ENCODE measurements around the gene ABCA8.

ABCA8 gene

DNA sequence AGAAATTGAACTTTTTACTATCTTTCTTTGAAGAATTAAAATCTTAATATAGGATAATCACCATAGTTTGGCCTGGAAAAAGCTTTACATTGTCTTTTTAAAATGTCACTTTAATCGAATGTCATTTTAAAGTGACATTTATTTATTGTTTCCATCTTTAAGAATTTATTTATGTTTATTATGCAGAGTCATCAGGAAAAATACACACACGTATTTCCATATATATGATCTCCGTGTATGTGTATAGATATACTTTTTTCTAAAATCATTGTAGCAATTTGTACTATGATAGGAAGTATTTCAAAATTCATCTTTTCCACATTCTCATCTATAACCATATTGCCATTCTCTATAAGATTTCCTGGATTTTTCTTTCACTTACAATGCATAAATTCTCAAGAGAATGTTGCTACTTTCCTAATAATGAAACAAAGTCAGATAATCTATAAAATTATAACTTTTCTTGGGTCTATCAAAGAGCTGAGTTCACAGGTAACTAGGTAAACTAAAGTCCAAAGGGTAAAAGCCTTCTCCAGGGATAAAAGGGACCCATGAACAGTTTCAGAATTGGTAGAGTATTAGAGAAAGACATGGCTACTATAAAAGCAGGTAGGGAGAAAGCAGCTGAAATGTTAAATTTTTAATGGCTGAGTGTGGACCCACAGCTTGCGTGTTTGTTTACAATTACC is 11.9 kb downstream of the ABCA8 start:
- no peak for DNase-seq

DNA sequence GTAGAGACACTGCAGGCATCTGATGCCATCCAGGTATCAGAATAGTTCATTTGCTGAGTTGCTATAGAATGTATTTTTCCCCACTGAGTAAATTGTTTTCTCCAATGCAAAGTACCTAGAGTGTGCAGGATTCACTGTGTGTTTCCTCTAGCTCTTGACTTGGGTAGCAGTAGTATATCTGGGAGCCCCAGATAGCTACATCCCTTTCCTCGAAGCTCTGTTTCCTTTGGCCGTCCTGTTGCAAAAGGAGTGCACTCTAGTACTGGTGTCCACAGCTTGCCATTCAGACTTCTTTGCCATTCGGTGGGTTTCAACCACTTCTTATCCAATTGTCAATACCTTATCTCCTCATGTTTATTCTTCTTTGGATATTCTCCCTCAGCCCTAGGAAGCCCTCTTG is 12.8 kb downstream of the ABCA8 start:
- DNase-seq, result no peak

DNA sequence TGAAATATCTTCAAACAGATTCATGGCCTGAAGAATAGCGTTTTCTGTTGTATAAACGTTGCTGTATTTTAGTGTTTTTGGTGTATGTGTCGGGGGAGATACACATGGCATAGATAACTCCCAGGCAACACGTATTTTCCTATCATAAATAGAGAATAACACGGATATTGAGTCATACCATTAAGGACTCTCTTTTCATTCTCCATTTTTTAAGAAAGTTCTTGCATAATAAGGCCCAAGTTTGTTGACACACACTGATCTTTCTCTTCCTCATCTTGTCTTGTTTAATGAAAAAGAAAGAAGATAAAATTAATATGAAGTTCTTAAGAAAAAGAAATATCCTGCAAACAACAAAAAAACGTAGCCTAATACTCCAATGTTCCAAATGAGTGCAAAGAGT is 13.4 kb downstream of the ABCA8 start:
- DNase-seq, result no peak

DNA sequence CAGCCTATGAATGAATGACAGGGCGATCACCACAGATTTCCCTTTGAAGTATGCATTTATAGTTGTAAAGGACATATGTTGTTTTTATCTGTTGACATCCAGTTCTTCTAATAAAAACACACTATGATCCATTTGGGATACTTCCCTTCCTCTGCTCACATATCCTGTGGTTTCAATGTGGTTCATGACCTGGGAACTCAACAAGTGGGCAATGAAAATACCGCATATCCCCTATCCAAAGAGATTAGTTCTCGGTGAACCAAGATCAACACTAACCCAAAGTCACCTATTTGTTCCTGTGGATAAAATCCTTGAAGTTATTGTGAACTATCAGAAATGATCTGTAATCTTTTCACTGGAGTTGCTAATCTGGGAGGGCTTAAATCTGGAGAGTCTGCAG is 16.0 kb downstream of the ABCA8 start:
- DNase-seq, result no peak

DNA sequence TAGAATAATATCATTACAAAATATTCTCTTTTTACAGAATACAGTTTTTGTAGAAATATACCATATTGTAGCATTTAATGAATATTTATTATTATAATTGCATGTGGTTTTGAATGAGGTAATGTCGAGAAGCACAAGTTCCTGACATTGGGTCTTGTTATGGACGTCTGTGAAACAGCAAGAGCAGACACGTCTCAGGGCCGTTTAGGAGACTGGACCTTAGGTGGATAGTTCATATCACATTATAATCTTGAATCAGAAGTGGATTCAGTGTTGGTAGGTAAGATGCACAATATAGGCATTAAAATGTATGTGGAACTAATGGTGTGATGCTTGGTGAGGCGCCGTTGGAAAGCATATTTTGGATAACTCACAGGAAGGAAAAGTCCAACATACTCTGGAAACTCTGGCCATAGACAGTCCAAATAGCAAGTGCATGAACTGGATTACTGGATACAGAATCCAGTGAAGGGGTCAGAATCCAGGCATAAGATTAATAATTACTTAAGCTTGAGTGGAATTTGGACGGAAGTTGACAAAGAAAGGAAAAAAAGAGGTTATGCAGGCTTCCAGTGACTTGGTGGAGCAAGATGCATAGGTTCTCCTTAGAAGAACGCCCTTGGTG is 17.2 kb downstream of the ABCA8 start:
- no peak for DNase-seq

DNA sequence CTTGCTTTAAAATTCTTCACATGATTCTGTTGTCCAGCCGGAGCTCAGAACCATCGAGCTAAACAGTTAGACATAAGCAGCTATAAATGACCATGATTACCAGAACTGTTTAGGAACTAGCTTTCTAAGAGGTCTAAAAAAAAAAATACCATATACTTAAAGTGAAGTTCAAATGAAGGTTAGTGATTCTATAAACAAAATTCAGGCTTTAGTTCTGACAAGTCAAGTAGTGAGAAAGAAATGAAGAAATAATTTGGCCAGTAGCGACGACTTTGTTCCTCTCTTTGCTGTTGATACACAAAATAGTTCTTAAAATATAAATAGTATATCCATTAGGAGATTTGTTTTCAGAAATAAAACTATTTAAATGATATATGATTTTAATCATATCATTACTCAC is 27.7 kb downstream of the ABCA8 start:
- DNase-seq, result no peak

DNA sequence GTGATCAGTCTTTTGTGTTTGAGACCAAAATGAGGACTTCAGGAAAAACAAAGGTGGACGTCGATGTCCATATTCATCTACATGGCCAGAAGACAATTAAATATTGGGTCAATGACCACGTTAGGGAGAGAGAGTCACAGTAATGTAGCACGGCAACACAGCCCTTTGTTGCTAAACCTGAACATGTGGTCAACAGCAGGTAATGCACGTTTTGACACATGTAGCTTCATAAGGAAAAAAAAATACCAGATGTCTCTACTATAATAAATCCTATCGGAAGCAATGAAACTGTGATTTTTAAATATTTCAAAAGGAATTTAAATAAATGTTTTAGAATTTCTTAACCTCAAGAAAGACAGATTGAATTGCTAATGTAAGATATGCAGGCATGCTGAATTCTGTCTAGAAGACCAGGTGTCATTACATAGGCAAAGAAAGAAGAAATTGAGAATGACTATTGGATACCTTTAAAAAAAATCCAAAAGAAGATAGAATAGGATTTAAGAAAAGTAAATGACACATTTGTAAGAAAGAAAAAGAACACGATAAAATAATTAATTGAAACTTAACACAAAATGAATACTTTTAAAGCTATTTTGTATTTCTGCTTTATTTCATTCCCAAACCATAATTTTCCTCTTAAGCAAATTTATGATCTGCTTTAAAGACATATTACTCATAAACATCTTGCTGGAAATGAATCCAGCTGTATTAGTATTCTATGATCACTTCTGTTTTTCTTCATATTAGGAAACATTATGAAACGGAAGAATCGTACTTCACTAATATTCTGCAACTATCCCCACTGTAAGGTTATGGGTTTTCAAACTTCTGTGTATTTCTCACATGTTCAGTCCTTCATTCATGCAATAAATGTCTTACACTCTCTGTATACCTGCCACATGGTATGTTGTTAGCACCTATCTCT is 30.1 kb downstream of the ABCA8 start:
- DNase-seq, result no peak

DNA sequence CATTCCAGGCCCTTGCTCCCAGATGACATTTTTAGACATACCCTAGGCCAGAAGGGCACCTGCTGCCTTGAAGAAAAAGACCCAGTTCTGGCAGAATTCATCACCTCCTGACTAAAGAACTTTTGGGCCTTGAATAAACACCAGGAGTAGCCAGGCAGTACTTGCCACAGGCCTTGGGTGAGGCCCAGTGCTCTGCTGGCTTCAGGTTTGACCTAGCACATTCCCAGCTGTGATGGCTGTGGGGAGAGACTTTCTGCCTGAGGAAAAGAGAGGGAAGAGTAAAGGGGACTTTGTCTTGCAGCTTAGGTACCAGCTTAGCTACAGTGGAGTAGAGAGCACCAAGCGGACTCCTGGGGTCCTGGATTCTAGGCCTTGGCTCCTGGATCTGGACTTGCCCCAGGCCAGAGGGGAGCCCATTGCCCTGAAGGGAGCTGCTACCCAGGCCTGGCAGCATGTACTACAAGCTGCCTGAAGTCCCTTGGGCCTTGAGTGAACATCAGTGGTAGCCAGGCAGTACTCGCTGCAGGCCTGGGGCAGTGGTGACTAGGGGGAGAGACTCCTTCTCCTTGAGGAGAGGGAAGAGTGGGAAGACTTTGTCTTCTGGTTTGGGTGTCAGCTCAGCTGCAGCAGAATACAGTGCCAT is 44.3 kb downstream of the ABCA8 start:
- no peak for DNase-seq

DNA sequence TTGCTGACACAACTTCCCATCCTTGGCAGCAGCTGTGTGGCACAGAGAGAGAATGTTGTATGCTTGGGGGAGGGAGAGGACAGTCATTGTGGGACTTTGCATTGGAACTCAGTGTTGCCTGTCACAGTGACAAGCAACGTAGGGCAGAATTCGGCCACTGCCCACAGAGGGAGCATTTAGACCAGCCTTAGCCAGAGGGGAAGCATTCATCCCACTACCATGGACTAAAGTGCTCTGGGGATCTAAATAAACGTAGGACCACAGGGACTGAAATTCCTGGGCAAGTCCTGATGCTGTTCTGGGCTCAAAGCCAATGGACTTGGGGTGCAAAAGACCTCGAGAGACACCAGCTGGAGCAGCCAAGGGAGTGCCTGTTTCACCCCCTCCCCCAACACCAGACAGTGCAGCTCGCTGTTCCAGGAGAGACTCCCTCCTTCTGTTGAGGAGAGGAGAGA is 44.9 kb downstream of the ABCA8 start:
- no peak for DNase-seq

DNA sequence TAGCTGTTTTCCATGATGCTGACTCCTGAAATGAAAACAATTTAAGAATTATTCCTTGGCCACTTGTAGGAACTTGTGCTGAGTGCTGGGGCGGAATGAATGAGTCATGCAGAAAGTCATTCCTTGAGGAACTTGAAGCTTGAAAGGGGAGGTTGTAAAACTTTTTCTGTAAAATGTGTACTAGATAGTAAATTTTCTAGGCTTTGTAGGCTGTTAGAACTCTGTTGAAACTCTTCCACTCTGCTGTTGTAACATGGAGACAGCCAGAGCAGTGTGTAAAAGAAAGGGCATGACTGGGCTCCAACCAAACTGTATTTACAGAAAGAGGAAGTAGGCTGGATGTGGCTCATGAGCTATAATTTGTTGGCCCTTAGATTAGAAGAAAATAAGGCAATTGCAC is 46.1 kb downstream of the ABCA8 start:
- DNase-seq, result no peak

DNA sequence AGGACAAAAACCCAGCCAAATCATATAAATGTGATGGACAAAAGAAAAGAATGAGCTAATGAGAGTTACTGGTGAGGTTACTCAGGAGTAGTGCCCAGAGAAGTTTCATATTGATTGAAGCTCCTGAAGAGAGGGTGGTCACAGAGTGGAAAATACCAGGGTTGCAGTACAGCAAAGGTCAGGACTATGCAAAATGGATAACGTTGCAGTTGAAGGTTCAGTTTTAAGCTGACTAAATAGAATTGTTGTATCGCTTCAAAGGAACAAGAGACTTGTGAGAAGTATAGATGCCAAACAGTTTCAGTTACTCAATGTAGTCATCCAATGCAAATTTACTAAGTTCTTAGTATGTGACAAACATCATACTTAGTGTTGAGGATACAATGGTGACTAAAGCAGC is 47.1 kb downstream of the ABCA8 start:
- DNase-seq, result no peak

DNA sequence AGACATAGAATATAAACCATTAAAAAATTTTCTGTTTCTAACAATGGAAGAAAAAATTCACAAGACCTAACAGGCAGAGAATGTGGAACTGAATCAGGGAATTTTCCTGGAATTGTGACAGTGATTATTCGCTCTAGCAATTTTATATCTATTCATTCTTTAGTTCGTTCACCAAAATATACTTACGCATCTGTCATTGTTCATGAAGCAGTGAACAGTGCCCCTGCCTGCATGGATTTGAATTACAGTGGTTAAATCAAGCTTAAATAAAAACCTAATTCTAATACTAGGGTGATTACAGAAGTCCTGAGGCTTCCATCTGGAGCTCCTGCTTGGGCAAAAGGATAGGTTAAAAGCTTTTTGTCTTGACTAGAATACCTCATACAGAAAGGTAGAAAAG is 48.6 kb downstream of the ABCA8 start:
- no peak for DNase-seq

DNA sequence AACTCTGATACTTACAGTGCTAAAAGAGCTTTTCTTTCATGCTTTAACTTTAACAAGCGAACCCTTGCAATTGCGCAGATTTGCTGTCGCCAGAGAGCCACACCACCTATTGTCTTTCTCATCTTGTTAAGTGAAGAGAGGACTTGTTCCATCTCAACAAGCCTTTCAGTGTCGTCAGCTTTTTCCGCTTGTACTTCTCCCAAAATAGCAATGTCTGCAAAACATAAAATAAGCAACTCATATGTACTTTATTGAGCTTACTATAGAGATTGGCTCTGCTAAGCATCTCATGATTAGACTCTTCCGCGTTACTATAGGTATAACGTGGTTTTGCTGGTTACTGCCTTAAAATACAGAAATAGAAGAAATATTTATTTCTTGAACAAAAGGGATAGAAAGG is 51.9 kb downstream of the ABCA8 start:
- DNase-seq, result no peak

DNA sequence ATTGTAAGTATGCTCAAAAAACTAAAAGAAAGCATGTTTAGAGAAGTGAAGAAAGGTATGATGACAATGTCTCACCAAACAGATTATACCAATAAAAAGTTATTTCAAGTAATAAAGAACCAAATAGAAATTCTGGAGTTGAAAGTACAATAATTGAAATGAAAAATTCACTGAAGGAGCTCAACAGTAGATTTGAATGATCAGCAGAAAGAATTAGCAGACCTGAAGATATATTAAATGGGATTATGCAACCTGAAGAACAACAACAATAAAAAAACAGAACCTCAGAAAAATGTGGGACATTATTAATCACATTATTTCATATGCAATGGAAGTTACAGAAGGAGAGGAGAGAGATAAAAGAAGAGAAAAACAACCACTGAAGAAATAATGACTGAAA is 57.6 kb downstream of the ABCA8 start:
- DNase-seq, result no peak

DNA sequence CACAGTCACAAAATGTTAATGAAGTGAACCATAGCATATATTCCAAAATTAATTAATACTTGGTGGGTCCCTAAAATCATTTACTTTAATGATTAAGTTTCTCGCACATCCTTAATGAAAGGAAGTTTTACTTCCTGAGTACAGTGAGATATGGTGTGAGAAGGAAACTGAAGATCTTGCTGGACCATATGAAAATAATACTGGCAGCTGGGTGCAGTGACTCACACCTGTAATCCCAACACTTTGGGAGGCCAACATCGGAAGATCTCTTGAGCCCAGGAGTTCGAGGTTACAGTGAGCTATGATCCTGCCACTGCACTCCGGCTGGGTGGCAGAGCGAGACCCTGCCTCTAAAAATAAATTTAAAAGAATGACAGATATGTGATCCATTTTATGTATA is 62.5 kb downstream of the ABCA8 start:
- DNase-seq, result no peak

DNA sequence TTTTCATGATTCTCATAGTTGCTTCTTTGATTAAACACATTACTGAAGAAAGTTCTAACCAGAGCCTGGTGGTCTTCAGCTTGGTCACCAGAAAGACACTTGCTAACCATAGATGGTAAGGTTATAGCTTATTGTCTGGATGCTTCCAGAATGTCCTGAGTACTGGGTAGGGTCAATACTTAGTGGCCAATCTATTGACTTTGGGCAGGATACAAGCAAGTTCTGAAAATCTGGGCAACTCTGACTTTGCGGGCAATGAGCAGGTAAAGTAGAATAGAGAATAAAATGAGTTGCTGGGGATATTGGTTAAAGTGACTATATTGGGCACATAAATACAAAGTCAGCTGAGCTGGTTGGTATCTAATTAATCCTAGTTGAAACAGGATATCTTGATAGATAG is 63.0 kb downstream of the ABCA8 start:
- DNase-seq, result no peak

DNA sequence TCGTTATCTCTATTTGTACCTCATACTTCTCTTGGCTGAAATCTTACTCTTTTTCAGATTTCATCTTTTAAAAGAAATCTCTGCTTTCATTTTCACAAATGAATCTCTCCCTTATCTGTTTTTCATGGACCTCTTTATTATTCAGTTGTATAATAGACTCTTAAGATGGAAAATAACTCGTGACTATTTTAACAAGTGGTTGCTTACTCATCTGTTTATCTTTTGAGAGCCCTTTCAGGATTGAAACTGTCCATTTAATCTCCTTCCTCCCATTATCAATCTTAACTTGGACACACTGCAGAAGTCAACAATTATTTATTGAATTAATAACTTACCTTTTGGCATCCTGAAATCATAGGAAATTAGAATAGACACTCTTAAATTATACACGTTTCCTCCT is 68.8 kb downstream of the ABCA8 start:
- no peak for DNase-seq

DNA sequence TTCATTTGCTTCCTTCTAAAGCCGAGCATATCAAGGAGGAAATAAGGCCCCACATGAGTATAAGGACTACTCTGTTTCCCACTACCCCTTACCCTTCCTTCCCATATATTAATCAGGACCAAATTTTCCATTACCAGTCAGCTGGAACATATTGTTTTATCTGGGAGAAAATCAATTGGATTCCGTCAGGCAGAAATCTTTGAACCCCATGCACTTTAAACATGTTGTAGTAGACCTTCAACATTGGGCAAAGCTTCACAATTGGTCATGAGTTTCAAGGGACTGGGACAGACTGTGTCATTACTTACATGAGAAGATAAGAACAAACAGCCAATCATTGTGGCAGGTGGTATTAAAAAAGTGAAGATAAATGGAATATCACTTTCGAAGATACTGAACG is 70.3 kb downstream of the ABCA8 start:
- DNase-seq, result no peak

DNA sequence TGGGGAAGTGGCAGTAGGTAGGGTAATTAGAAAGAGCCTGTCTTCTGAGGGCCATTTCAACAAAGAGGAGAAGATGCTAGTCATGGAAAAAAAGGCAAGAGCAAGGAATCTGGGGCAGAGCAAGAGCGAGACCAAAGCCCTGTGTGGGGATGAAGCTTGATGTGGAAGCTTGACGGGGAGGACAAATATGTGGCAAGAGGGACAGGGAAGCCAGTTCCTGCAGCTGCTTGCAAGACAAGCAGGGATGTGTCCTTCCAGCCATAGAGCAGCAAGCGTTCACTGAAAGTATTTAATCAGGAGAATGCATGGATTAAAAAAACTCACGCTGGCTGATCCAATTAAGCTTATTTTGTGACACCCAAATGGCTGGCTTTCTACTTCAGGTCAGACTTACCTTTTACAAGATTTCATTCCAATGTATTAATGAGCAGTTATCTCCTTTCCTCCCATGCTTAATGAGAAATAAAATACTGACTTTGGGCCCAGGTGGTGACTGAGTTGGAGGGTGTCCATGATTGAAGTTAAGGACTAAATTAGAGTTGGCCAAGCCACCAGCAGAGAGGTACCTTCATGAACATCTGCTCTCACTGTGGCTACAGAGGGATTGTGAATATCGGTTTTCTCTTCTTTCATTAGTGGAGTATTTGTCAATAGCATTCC is 76.8 kb downstream of the ABCA8 start:
- DNase-seq, result no peak

DNA sequence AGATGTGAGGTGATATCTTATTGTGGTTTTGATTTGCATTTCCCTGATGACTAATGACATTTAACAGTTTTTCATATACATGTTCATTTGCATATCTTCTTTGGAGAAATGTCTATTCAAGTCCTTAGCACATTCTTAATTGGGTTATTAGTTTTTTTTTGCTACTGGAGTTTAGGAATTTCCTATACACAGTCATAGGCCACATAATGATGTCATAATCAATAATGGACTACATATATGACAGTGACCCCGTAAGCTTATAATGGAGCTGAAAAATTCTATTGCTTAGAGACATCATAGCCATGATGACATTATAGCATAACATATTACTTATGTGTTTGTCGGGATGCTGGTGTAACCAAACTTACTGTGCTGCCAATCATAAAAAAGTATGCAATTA is 83.7 kb downstream of the ABCA8 start:
- no peak for DNase-seq

DNA sequence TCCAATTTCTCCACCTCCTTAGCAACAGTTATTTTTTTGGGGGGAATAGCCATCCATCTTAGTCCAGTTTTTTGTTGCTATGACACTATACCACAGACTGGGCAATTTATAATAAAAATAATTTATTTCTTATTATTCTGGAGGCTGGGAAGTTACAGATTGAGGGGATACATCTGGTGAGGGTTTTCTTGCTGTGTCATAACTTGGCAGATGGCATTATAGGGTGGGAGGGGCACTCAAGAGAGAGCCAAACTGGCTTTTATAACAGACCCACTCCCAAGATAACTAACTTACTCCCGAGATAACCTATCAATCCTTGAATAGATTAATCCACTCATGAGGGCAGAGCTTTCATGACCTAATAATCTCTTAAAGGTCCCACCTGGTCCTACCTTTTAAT is 84.2 kb downstream of the ABCA8 start:
- no peak for DNase-seq

DNA sequence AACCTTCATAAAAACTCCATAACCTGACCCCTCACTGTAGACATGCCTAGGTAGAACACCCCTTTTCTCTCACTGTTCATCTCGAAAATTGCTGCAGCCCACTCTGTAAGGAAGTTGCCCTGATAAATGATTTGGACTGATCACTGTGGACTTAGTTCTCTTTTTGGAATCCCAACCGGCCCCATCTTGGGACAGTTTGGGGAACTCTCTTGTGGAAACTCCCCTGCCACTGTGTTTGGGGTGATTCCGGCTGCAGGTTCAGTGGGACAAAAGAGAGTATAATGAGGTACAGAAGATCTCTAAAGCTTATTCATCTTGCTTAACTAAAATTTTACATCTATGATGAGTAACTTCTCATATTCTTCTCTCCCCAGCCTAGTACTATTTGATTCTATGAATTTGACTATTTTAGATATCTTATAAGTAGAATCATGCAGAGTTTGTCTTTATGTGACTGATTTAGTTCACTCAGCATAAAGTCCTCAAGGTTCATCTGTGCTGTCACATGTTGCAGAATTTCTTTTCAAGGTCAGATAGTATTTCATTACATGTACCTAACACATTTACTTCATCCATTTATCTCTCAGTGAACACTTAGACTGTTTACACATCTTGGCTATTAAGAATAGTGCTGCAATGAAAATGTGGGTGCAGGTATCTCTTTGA is 84.9 kb downstream of the ABCA8 start:
- no peak for DNase-seq
